Measurements from ENCODE around the gene LRFN4.
A peak's percentile ranks its signal among the peaks of the same experiment; 100 is the strongest.

Gene LRFN4

DNA sequence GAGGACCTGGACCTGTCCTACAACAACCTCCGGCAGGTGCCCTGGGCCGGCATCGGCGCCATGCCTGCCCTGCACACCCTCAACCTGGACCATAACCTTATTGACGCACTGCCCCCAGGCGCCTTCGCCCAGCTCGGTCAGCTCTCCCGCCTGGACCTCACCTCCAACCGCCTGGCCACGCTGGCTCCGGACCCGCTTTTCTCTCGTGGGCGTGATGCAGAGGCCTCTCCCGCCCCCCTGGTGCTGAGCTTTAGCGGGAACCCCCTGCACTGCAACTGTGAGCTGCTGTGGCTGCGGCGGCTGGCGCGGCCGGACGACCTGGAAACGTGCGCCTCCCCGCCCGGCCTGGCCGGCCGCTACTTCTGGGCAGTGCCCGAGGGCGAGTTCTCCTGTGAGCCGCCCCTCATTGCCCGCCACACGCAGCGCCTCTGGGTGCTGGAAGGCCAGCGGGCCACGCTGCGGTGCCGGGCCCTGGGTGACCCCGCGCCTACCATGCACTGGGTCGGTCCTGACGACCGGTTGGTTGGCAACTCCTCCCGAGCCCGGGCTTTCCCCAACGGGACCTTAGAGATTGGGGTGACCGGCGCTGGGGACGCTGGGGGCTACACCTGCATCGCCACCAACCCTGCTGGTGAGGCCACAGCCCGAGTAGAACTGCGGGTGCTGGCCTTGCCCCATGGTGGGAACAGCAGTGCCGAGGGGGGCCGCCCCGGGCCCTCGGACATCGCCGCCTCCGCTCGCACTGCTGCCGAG is 1.5 kb downstream of the LRFN4 start:
- no peak for DNase-seq (ENCODE audit: low read depth in 1 of 2, low spot score in 1 of 2)

DNA sequence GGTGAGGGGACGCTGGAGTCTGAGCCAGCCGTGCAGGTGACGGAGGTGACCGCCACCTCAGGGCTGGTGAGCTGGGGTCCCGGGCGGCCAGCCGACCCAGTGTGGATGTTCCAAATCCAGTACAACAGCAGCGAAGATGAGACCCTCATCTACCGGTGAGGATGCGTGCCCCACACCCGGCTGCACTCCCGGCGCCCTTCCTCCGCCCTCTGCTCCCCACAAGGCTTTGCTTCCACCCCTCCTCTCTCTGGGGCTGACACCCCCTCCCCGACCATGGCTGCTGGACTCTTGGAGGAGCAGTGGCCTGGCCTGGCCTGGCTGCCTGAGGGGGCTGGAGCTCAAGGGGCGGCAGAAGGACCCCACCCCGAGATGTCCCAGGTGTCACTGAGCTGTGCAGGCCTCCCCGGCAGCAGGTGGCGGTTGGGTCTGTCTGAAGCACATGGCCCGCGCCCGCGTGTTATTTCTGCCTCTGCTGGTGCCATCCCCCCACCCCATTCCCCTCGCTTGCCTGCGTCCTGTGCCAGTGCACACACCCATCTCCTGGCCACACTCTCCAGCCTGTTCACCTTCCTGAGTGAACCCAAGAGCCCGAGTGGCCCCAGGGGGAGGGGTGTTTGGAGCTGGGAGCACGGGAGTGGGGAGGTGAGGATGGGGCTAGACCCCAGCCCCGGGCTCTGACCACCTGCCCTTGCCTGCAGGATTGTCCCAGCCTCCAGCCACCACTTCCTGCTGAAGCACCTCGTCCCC is 2.2 kb downstream of the LRFN4 start:
- DNase-seq (ENCODE audit: low read depth in 1 of 2, low spot score in 1 of 2) = no peak

DNA sequence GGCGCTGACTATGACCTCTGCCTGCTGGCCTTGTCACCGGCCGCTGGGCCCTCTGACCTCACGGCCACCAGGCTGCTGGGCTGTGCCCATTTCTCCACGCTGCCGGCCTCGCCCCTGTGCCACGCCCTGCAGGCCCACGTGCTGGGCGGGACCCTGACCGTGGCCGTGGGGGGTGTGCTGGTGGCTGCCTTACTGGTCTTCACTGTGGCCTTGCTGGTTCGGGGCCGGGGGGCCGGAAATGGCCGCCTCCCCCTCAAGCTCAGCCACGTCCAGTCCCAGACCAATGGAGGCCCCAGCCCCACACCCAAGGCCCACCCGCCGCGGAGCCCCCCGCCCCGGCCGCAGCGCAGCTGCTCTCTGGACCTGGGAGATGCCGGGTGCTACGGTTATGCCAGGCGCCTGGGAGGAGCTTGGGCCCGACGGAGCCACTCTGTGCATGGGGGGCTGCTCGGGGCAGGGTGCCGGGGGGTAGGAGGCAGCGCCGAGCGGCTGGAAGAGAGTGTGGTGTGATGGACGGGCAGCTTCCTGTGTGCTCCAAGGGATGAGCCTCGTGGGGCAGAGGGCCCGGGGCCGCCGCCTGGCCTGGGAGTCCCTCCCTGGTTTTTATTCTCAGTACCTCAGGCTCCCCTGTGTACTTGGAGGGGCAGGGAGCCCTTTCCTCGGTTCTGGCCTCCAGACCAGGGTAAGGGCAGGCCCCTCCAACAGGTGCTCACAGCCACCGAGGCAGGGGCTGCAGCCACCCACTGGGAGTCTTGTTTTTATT is 3.0 kb downstream of the LRFN4 start:
- DNase-seq (ENCODE audit: low read depth in 1 of 2, low spot score in 1 of 2) = no peak

DNA sequence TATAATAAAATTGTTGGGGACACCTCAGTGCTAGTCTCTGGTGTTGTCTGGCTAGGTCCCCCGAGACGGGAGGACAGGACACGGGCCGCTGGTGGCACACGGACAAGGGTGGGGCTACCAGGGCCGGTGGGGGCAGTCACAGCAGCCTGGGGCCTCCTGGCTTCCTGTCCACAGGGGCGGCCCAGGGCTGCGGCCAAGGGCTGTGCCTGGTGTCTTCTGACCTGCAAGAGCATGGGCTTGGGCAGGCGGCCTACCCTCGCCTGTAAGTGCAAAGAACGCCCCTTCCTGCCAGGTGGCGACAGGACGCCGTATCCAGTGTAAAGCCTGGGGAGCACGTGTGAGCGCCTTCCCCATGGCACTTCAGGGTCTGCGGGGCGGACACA is 3.6 kb downstream of the LRFN4 start:
- no peak for DNase-seq (ENCODE audit: low read depth in 1 of 2, low spot score in 1 of 2)

DNA sequence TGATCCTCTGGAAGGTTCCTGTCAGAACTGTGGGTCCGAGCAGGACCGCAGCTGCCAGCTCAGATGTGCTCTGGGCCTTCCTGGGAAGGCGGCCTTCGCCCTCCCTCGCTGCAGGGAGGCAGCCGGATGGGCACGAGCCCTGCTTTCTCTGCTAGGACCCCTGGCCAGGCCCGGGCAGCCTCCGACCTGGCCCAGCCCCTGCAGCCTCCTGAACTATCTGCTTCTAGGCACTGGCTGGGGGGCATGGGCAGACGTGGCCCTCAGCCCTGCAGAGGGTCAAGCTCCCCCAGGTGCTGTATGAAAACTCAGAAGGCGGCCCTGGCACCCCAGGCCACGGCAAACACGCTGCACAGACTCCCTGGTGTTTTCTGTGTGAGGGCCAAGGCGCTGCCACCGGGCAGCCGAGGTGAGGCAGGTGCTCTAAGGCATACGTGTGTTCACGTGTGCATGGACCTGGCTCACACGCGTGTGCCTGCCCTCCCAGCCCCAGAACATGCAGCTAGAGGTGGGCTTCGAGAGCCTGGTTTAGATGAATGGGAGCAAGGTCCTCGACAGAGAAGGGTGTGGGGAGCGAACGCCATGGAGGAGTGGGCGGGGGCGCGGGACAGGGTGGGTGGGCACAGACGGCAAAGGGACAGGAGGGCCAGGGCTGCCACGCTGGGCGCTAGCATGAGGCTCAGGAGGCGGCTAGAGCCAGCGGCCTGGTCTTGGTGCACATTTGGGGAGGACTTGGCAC is 4.3 kb downstream of the LRFN4 start:
- DNase-seq (ENCODE audit: low read depth in 1 of 2, low spot score in 1 of 2) = no peak

DNA sequence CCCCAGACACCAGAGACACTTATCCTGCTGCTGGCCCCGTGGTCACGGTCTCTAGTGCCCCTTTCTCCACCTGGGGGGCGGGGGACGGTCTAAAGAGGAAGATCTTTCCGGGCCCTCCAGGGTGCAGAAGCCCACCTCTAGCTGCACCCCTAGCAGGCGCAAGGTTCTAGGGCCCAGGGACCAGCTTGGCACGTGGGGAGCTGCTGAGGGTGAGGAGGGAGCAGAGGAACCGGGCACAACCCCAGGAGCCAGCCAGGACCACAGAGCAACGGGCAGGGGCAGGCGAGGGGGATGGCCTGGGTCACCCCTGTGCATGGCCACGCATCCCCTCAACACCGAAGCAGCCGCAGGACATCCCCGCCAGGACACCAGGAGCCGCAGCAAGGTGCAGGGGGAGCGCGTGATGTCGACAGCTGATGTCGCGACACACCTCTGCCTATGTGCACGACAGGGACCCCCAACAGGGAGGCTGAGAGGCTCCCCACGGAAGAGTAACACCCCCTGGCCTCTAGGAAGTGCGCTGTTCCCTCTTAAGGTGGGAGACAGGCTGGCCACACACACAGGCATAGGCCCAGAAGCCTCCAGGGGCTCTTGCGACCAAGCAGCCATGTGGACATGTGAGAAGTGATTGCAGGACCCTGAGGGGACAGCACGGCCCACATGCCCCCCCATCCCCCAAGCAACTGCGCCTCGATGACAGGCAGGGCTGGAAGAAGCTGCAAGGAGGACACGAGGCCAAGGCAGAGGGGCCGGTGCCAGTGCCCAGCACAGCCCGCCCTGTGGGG is 5.1 kb downstream of the LRFN4 start:
- DNase-seq (ENCODE audit: low read depth in 1 of 2, low spot score in 1 of 2) = no peak

DNA sequence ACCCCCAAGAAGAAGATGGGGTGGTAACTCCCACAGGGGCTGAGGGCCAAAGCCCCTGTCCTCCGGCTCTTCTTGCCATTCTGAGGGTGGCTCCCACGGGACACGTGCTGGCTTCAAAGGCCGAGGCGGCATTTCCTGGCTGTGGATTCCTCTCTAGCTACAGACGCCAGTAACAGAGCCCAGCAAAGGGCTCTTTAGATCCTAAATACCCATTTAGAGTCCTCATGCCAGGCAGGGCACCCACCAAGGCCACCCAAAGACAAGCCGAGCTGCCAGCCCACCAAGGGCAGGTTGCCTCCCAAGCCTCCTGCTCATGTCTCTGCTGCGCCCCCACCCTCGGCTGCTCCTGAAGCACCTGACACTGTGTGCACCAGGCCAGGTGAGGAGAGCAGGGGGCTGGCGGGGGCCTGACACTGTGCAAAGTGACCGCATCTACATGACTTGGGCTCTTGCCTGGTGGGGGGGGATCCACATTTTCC is 5.7 kb downstream of the LRFN4 start:
- DNase-seq (ENCODE audit: low read depth in 1 of 2, low spot score in 1 of 2) = no peak

DNA sequence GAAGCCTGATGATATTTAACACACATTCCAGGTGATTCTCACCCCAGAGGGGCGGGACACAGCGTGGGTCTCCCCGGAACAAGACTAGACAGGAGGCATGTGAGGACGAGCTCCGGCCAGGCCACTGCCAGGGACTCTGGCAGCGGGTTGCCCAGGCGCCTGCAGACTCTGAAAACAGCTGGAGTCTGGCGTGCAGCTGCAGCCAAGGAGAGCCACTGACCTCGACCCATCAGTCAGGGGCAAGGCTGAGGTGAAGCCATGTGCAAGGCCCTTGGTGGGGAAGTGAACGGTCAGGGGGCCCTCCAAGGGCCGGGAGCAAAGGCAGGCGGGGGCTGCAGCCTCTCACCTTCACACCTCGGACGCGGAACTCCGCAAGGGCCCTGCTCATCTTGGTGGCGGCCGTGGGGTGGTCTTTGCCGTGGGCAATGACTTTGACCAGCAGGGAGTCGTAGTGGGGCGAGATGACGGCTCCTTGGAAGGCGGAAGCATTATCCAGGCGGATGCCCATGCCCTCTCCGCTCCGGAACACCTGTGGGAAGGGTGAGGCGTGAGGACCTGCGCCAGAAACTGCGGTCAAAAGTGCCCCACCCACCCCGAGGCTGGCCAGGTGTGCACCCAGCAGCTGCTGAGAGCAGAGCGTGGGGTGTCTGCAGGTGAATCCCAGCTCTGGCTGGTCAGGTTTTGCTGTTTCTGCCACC is 6.7 kb downstream of the LRFN4 start:
- no peak for DNase-seq (ENCODE audit: low read depth in 1 of 2, low spot score in 1 of 2)

DNA sequence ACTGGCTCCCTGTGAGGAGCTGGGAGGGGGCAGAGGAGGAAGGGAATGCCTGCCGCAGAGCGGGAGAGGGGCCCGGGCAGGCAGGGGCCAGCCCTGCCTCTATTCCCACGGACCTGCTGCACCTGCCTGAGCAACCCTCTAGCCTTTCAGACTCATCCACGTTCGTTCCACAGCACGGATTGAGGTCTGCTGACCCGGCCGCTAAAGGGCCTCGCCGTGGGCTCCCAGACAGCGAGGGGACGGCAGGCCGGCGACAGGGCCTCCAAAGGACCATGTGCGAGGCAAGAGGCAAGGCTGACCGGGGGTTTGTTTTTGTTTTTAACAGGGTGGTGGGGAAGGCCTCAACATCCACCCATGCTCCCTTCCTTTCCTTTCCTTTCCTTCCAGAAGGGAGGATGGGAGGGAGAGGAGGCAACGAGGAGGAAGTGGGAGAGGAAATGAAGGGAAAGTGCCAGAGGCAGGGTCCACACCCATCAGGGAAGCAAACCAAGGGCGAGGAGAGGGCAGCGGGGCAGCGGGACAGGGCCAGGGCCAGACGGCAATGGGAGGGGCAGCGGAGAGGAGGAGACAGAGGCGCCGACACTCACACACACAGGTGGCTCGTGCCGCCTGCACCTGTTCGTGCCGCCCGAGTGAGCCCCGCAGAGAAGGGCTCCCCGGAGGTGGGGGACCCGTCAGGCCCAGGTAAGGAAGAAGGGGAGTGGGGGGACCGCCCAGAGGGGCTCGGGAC is 7.5 kb downstream of the LRFN4 start:
- no peak for DNase-seq (ENCODE audit: low read depth in 1 of 2, low spot score in 1 of 2)

DNA sequence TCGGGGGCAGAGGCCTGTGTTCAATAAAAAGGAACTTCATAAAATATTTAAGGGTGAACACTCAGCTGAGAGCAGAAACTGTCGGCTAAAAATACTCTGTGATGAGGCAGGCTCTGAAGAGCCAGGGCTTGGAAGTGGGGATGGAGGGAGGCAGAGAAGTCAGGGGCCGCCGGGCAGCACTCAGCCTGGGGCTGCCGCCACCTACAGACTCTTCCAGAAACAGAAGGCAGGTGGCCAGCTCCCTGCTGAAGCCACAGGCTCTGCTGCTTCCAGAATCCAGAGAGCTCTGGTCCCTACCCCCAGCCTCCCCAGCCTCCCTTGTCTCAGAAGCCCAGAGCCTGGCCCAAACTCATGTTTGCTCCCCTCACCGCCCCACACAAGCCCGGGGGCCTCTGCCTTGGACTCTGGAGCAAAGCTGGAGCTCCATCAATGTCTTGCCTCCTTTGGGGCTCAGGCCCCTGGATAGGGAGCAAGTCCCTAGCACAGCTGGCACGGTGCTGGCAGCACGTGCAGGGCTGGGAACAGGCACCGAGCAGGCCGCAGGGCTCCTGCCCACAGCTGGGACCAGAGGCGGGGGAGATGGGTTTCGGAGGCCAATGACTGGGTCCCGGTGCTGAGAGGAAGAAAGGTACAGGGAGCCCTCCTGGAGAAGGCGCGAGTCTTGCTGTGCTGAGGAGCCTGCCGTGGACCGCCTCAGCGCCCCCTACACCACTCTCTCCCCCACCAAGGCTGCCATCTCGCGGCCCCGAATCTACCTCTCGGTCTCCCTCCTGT is 8.2 kb downstream of the LRFN4 start:
- no peak for DNase-seq (ENCODE audit: low read depth in 1 of 2, low spot score in 1 of 2)

DNA sequence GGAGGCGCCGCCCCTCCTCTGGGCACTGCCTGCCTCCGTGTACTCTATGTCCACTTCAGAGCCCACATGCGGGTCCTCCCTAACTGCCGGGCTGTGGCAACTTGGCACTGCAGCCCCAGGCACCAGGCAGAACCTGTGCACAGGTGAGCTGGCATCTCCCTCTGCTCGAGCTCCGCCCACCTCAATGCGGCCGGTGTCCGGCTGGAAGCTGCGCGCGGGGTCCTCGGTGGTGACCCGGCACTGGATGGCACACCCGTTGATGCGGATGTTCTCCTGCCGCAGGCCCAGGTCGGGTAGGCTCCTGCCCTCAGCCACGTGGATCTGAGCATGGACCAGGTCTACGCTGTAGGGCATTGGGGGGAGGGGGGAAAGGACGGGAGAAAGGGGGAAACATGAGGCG is 9.1 kb downstream of the LRFN4 start:
- no peak for DNase-seq (ENCODE audit: low read depth in 1 of 2, low spot score in 1 of 2)

DNA sequence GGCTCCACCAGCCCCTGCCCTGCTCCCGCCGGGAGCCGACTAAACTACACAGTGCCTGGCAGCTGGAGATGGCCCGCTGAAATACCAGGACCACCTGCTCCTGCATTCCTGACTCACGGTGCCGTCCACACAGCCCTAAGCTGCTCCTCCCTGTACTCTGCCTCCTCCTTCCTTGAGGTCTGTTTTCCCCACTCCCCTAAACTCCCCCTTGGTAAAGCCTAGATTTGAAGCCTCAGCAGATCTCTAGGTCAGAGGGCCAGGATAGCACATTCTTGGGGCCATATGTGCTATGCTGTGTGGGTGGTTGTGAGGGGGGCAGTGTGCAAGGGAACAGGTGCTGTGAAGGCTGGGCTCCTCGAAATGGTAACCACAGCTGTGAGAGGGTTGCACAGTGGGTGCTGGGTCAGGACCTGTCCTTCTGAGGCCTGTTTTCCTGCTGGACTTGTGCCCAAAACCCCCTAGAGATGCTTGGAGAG is 9.7 kb downstream of the LRFN4 start:
- no peak for DNase-seq (ENCODE audit: low read depth in 1 of 2, low spot score in 1 of 2)

DNA sequence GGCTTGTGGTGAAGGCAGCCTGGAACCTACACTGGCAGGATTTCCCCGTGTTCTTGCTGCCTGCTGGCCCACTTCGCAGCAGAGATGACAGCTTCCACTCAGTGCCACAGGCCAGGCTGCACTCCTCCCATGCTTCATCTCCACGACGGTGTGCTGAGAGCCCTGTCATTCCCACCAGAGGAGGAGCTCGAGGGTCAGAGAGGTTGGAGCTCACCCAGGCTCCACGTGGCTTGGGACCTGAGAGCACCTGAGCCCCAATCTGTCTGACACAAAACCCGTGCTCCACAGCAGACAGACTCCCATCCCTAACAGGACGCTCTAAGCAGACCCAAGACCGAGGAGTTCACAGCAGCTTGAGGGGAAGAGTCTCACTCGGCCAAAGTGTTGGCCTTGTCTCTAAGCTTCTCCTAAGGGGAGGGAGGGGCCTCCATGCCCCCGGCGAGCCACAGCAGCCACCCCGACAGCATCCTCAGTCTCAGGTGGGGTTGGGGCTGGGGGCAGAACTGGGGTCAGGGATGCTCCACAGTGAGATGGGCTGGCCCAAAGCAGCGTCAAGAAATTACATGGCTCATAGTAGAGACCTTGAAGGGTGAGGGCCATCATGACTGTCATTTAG is 10.7 kb downstream of the LRFN4 start:
- no peak for DNase-seq (ENCODE audit: low read depth in 1 of 2, low spot score in 1 of 2)

DNA sequence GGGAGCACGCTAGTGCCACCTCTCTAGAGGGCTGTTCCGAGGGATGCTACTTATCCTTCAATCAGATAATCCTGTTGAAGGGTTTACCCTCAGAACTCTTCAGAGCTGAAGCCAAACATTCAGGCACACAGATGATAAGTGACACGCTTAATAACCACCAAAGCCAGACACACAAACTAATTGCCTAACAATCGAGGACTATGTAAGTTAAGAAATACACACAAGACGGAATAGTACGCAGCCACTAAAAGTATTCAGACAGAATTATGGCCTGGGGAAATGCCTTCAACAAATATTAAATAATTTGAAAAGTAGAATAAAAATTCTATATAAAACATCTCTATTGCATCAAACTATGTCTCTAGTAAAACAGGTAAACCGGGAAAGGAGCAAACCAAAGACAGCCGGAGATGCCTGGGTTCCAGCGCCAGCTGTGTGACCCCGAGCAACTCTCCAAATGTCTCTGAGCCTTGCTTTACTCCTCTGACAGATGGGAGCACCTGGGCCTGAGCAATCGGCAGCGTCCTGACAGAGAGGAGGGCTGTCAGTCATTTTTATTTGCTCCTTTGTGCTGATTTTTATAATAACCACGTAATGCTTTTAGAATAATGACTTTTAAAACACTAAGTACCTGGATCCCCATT is 11.3 kb downstream of the LRFN4 start:
- no peak for DNase-seq (ENCODE audit: low read depth in 1 of 2, low spot score in 1 of 2)

DNA sequence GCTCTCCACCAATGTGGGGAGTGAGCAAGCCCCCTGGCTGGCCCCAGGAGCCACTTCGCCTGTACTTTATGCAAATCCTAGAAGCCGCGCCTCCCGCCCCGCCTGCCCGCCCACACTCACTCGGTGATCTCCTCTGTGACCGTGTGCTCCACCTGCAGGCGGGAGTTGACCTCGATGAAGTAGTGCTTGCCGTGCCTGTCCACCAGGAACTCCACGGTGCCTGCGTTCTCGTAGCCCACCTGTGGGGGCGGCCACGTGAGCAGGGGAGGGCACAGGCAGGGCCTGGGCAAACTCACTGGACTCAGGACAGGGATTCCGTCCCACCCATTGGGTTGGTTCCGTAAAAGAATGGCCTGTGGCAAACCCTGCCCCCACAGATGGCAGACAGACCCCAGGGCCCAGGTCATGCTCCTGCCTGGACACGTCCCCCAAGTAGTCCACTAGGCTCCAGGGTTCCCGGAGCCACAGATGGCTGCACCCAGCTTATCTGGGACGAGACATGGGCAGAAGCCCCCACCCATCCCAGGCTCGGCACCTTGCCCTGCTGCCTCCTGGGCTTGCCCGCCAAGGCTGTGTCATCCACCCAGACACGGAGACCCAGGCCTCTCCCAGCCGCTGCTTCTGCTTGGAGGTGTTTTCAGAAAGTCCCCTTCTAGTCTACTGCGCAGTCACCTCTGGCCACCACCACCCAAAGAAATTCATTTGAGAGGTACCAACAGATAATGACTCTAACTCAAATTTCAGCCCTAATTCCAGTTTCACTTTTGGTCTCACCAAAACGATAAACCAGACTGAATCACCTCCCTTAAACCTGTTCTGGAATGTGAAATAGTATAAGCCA is 12.1 kb downstream of the LRFN4 start:
- peak; percentile 38 to 69 for DNase-seq (ENCODE audit: low read depth in 1 of 2, low spot score in 1 of 2)

DNA sequence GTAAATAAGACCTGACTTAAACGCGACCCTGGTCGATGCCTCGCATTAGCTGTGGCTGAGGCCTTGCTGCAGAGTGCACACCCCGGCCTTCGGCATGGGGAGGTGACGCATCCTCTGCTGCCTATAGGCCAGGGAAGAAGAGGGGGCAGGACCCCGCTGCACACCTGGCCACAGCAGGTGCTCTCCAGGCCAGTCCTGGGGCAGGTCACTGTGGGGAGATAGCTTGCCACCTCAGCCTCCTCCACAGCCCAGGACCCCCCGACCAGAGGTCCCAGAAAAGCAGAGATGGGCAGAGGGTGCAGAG is 12.7 kb downstream of the LRFN4 start:
- DNase-seq (ENCODE audit: low read depth in 1 of 2, low spot score in 1 of 2) = no peak

DNA sequence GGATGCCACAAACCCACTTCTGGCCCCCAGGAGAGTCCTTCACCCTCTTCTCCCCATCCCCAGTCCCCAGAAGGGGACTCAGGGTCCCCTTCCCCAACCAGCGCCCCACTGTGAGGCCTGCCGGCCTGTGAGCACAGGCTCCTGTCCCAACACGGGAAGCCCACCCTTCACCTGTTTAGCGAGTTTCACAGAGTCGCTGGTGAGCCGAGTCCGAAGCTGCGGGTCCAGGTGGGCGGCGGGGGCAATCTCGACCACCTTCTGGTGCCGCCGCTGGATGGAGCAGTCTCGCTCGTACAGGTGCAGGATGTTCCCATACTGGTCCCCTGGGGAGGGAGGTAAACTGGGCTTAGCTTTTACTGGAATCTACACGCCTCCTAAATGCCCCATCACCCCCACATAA is 13.3 kb downstream of the LRFN4 start:
- DNase-seq (ENCODE audit: low read depth in 1 of 2, low spot score in 1 of 2) = no peak

Measured in stimulated activated CD4-positive, alpha-beta T cell treated with anti-CD3 and anti-CD28 coated beads, Interleukin-15, amount 100 ng/mL, for 1 hour (primary cell).